Measurements from ENCODE around the gene LAPTM4A.

LAPTM4A gene

GRCh38 chr2:19987936-19988335, 63.5 kb downstream of the LAPTM4A start:
- H3K27ac ChIP-seq (ENCODE audit: low read depth, low read length): no peak overlapping the region
- H3K14ac ChIP-seq (ENCODE audit: low read length): no peak overlapping the region
- H3K4ac ChIP-seq (ENCODE audit: low read depth, low read length): no peak overlapping the region
- no peak overlapping the region for H3K18ac ChIP-seq (ENCODE audit: low read length)
- no peak overlapping the region for H2BK5ac ChIP-seq (ENCODE audit: low read depth, low read length, poor library complexity)
- H2AFZ ChIP-seq (ENCODE audit: insufficient read depth, low read length, poor library complexity): no peak overlapping the region
- H3K4me3 ChIP-seq (ENCODE audit: low read depth, low read length): no peak overlapping the region
- peaks cover 0 to 4% of the 10 kb centered on the region in 2 experiments for H3K4me1 ChIP-seq (ENCODE audit: control insufficient read depth in 1 of 2, insufficient read depth in 2 of 2, low read length in 2 of 2)
- no peak overlapping the region for H4K12ac ChIP-seq (ENCODE audit: low read depth, low read length)
- H3K79me1 ChIP-seq (ENCODE audit: low read length): peaks cover 2% of the 10 kb centered on the region
- no peak overlapping the region for H4K91ac ChIP-seq (ENCODE audit: low read depth, low read length)
- no peaks in the 10 kb centered on the region for H3K27me3 ChIP-seq (ENCODE audit: insufficient read depth, low read length)
- WGBS (ENCODE audit: extremely low coverage, insufficient coverage, insufficient read length): no CpG with 5 or more reads among the region's 5 CpGs
- peaks cover 2% of the 10 kb centered on the region for H3K79me2 ChIP-seq (ENCODE audit: control insufficient read depth, insufficient read depth, low read length, poor library complexity)
- no peaks in the 10 kb centered on the region for H3K36me3 ChIP-seq (ENCODE audit: control insufficient read depth in 1 of 2, insufficient read depth in 2 of 2, low read length in 2 of 2)
- no peak overlapping the region for H2BK120ac ChIP-seq (ENCODE audit: insufficient read depth, low read length, poor library complexity)
- no peak for DNase-seq
- peaks cover 3% of the 10 kb centered on the region for H3K9me3 ChIP-seq (ENCODE audit: insufficient read depth, low read depth, low read length)
- no peak overlapping the region for H2BK12ac ChIP-seq (ENCODE audit: low read length)
- no peak overlapping the region for H3K4me2 ChIP-seq (ENCODE audit: low read length)
- no peak overlapping the region for H3K23ac ChIP-seq (ENCODE audit: low read length)
- no peak overlapping the region for H3K9ac ChIP-seq (ENCODE audit: low read length)
- no peak overlapping the region for H4K8ac ChIP-seq (ENCODE audit: low read depth, low read length)
- no peak overlapping the region for H2AK5ac ChIP-seq (ENCODE audit: low read length)

Measured in trophoblast cell (in vitro differentiated cells and primary cell).